Smooth muscle cell (in vitro differentiated cells): Measurements from ENCODE around the gene PICK1. TPM values are rescaled to one million over a fixed set of nuclear protein-coding genes. Genes with fewer than 3 reads are reported as not detected.

Experiments
- DNase-seq: peaks from one replicate; lab custom pipeline; 2025; ENCODE audit not compliant: unreplicated experiment; lab: John Stamatoyannopoulos, UW
- H2AFZ ChIP-seq: fragments of 200-600 bp; sonication (generic); 2 replicates; pipeline ENCODE4 v1.6.0; 2016; ENCODE audit warnings: antibody characterized with exemption, low read depth, mild to moderate bottlenecking
- H3F3A ChIP-seq: fragments of 200-600 bp; sonication (generic); 2 replicates; pipeline ENCODE4 v1.6.0; 2017; ENCODE audit warnings: antibody characterized with exemption, low read depth
- H3K27ac ChIP-seq: fragments of 200-600 bp; sonication (generic); 2 replicates; pipeline ENCODE4 v1.5.1; 2016; ENCODE audit warnings: low read depth, mild to moderate bottlenecking
- H3K27me3 ChIP-seq: fragments of 200-600 bp; sonication (generic); 2 replicates; pipeline ENCODE4 v1.6.1; 2016; ENCODE audit warnings: low read depth, mild to moderate bottlenecking
- H3K36me3 ChIP-seq: fragments of 200-600 bp; sonication (generic); 2 replicates; pipeline ENCODE4 v1.5.1; 2016; ENCODE audit warnings: low read depth
- H3K4me1 ChIP-seq: fragments of 200-600 bp; sonication (generic); 2 replicates; pipeline ENCODE4 v1.5.1; 2016; ENCODE audit warnings: low read depth
- H3K4me2 ChIP-seq: fragments of 200-600 bp; sonication (generic); 2 replicates; pipeline ENCODE4 v1.6.0; 2016; ENCODE audit warnings: mild to moderate bottlenecking
- H3K4me3 ChIP-seq: fragments of 200-600 bp; sonication (generic); 2 replicates; pipeline ENCODE4 v1.5.1; 2016; ENCODE audit warnings: mild to moderate bottlenecking
- H3K79me2 ChIP-seq: fragments of 200-600 bp; sonication (generic); 2 replicates; pipeline ENCODE4 v1.6.0; 2016; ENCODE audit warnings: low read depth, mild to moderate bottlenecking
- H3K9ac ChIP-seq: fragments of 200-600 bp; sonication (generic); 2 replicates; pipeline ENCODE4 v1.6.0; 2016; ENCODE audit warnings: low read depth
- H3K9me3 ChIP-seq: fragments of 200-600 bp; sonication (generic); replicated peaks from 2 replicates; pipeline ENCODE4 v1.5.1; 2016; ENCODE audit warnings: low read depth
- H4K20me1 ChIP-seq: fragments of 200-600 bp; sonication (generic); 2 replicates; pipeline ENCODE4 v1.6.0; 2016; ENCODE audit warnings: low read depth
- CTCF ChIP-seq: fragments of 200-600 bp; sonication (generic); IDR thresholded peaks from 2 replicates; pipeline ENCODE4 v1.5.1; 2017; ENCODE audit warnings: borderline replicate concordance, mild to moderate bottlenecking, antibody characterized with exemption; ENCODE audit not compliant: insufficient read depth, poor library complexity, severe bottlenecking
- WGBS: methylation state at CpG from one replicate; pipeline ENCODE4 v1.1.7; 2016; ENCODE audit warnings: low lambda C conversion rate; 5-methylcytosine and 5-hydroxymethylcytosine counted together
- polyA plus RNA-seq: library from polyadenylated mRNA; unstranded; fragments of >200 nt; fragmentation: Nextera tagmentation; extraction: Ambion mirVana; gene quantifications from 2 replicates; pipeline ENCODE4 v1.2.1, GENCODE V29; 2016
- total RNA-seq: library from RNA; depleted of rRNA; stranded (reverse); fragments of >200 nt; gene quantifications from 2 replicates; pipeline ENCODE4 v1.2.3, GENCODE V29; 2014

PICK1 gene
- total and polyA plus RNA-seq, 2 experiments from 2014 or later = 8.8 to 17.5 TPM

GRCh38 chr22:38110863-38111852 lies 54.0 kb downstream of the PICK1 start:
- no peaks in the 10 kb centered on the region for H4K20me1 ChIP-seq
- no peak overlapping the region for H3K4me3 ChIP-seq
- no peak overlapping the region for H3K4me2 ChIP-seq
- no peak overlapping the region for H2AFZ ChIP-seq
- DNase-seq = no peak
- H3K79me2 ChIP-seq = no peaks in the 10 kb centered on the region
- no peaks in the 10 kb centered on the region for H3K4me1 ChIP-seq
- no peaks in the 10 kb centered on the region for H3K27me3 ChIP-seq
- WGBS = 83% methylated on average over 29 of the region's 30 CpGs
- H3K9ac ChIP-seq = no peak overlapping the region
- no peaks in the 10 kb centered on the region for H3K36me3 ChIP-seq
- no peaks in the 10 kb centered on the region for H3F3A ChIP-seq
- no peak for TF ChIP-seq CTCF
- H3K27ac ChIP-seq = no peak overlapping the region
- no peaks in the 10 kb centered on the region for H3K9me3 ChIP-seq

GRCh38 chr22:38111925-38112355 lies 54.7 kb downstream of the PICK1 start:
- DNase-seq = no peak
- H3K27me3 ChIP-seq = no peaks in the 10 kb centered on the region
- no peaks in the 10 kb centered on the region for H3F3A ChIP-seq
- no peaks in the 10 kb centered on the region for H4K20me1 ChIP-seq
- no peak for TF ChIP-seq CTCF
- no peaks in the 10 kb centered on the region for H3K9me3 ChIP-seq
- H3K36me3 ChIP-seq = no peaks in the 10 kb centered on the region
- no peak overlapping the region for H3K4me3 ChIP-seq
- 93% methylated on average over 11 of the region's 11 CpGs for WGBS
- no peak overlapping the region for H2AFZ ChIP-seq
- no peak overlapping the region for H3K27ac ChIP-seq
- H3K4me2 ChIP-seq = no peak overlapping the region
- no peaks in the 10 kb centered on the region for H3K4me1 ChIP-seq
- no peaks in the 10 kb centered on the region for H3K79me2 ChIP-seq
- no peak overlapping the region for H3K9ac ChIP-seq

GRCh38 chr22:38112381-38112780 lies 55.2 kb downstream of the PICK1 start:
- no peak overlapping the region for H3K4me3 ChIP-seq
- no peaks in the 10 kb centered on the region for H3K4me1 ChIP-seq
- no peaks in the 10 kb centered on the region for H3K9me3 ChIP-seq
- no peaks in the 10 kb centered on the region for H3K36me3 ChIP-seq
- H3K9ac ChIP-seq = no peak overlapping the region
- no peaks in the 10 kb centered on the region for H4K20me1 ChIP-seq
- DNase-seq = no peak
- no peaks in the 10 kb centered on the region for H3F3A ChIP-seq
- H3K27me3 ChIP-seq = no peaks in the 10 kb centered on the region
- TF ChIP-seq CTCF = no peak
- H3K4me2 ChIP-seq = no peak overlapping the region
- no peak overlapping the region for H3K27ac ChIP-seq
- WGBS = 96% methylated on average over 10 of the region's 22 CpGs
- H2AFZ ChIP-seq = no peak overlapping the region
- no peaks in the 10 kb centered on the region for H3K79me2 ChIP-seq
